Kidney (tissue), 14 donors: Measurements from ENCODE around the gene NEK6. TPM values are rescaled to one million over a fixed set of nuclear protein-coding genes. Genes with fewer than 3 reads are reported as not detected.

Experiments used
- DNase-seq, 5 donors: peaks; one replicate each; pipeline ENCODE4 v3.0.0-alpha.2; 2013 to 2020
- FAIRE-seq: peaks from 2 replicates; lab custom pipeline; 2012; peaks lifted over from hg19 to GRCh38; lab: Jason Lieb, UNC
- H3K27ac ChIP-seq, 2 donors: one replicate each; pipeline ENCODE4 v1.7.0; 2013; ENCODE audit warnings: low read depth in 2 of 2, low read length in 2 of 2, inconsistent platforms in 1 of 2
- H3K27me3 ChIP-seq: one replicate; pipeline ENCODE4 v1.7.1; 2013; ENCODE audit warnings: low read length, inconsistent platforms; ENCODE audit not compliant: control insufficient read depth, insufficient read depth
- H3K36me3 ChIP-seq, 3 donors: one replicate each; pipeline versions ENCODE4 v1.7.0 to v1.7.1; 2013; ENCODE audit warnings: low read length in 3 of 3, control low read depth in 1 of 3, inconsistent platforms in 1 of 3; ENCODE audit not compliant: insufficient read depth in 3 of 3, control insufficient read depth in 2 of 3
- H3K4me1 ChIP-seq, 3 donors: one replicate each; pipeline versions ENCODE4 v1.7.0 to v1.7.1; 2013; ENCODE audit warnings: low read length in 3 of 3, inconsistent platforms in 1 of 3, low read depth in 1 of 3; ENCODE audit not compliant: control insufficient read depth in 2 of 3, insufficient read depth in 2 of 3
- H3K4me3 ChIP-seq, 3 donors: one replicate each; pipeline versions ENCODE4 v1.7.0 to v1.8.1; 2013; ENCODE audit warnings: low read length in 3 of 3, control low read depth in 1 of 3, inconsistent platforms in 1 of 3
- H3K9ac ChIP-seq, 3 donors: one replicate each; pipeline versions ENCODE4 v1.7.0 to v1.7.1; 2013; ENCODE audit warnings: low read length in 3 of 3, control low read depth in 1 of 3, inconsistent platforms in 1 of 3
- H3K9me3 ChIP-seq, 3 donors: one replicate each; pipeline versions ENCODE4 v1.7.0 to v1.7.1; 2013; ENCODE audit warnings: low read length in 3 of 3, control low read depth in 1 of 3, inconsistent platforms in 1 of 3; ENCODE audit not compliant: control insufficient read depth in 2 of 3, insufficient read depth in 1 of 3
- CTCF ChIP-seq: IDR thresholded peaks from 3 replicates; pipeline ENCODE4 v1.5.1; 2012; ENCODE audit warnings: mild to moderate bottlenecking, moderate library complexity, borderline replicate concordance; ENCODE audit not compliant: insufficient read depth; ENCODE audit errors: extremely low read depth
- intact Hi-C: fragments of 100-400 bp; cut with DNase I; formaldehyde crosslinking; loops from one replicate; pipeline ENCODE4 v1.11.1; 2022
- polyA plus RNA-seq: library from polyadenylated mRNA; stranded (reverse); fragments of 350-450 nt; fragmentation: Illumina TruSeq; extraction: RNeasy Lipid Tissue Mini Kit (QIAGEN cat#74804); gene quantifications from one replicate; pipeline ENCODE4 v1.2.3, GENCODE V29; 2014; ENCODE audit warnings: low read depth, low replicate concordance; ENCODE audit not compliant: insufficient read depth
- total RNA-seq: library from RNA; stranded (reverse); fragmentation: NEBNext Ultra II Directional; extraction: Animal tissue kit (Norgen Biotek cat#: 25700); gene quantifications from one replicate; pipeline ENCODE4 v1.2.1, GENCODE V29; 2021
- donor health status: control.
- donor health status: control.
- donor health status: control.
- donor health status: control.
- donor health status: control.
- donor health status: DM: yes; HTN: yes; CAD: no.
- donor health status: Normal renal cell carcinoma (clear cell type).

Gene NEK6
- total and polyA plus RNA-seq, 2 donors from 2014 or later: 14.9 to 82.1 TPM

- no peak for DNase-seq
- no peak for TF ChIP-seq CTCF
- Histone ChIP-seq H3K36me3 (peaks cover 0 to 9% (median 0%) of the 10 kb centered on the region in 3 donors), H3K9me3 (no peaks in the 10 kb centered on the region), H3K9ac (no peak overlapping the region), H3K27me3 (no peaks in the 10 kb centered on the region), H3K4me1 (no peaks in the 10 kb centered on the region), H3K27ac (no peak overlapping the region), H3K4me3 (no peak overlapping the region)
- intact Hi-C loops: loop anchor here (5.0 kb wide), 1 partner anchor 189 kb away; no protein-coding TSS in a partner anchor
- no peak for FAIRE-seq
Measured at GRCh38 chr9:124321416-124321815, 63.7 kb downstream of the NEK6 start.

DNA sequence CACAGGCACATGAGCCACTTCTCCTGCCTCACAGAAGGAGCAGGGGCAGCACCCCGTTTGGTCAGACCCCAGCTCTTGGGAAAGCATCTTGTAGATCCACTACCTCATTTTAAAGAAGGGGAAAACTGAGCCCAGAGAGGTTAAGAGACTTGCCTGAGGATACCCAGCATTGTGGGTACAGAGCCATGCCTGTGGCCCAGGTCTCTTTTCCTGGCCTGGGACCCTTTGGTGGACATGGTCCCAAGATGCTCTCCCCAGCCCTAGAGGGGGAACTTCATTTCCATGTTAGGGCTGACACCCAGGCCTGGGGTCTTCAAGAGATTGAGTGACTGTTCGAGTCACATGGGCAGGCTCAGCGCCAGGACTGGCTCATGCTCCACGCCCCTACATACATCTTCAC is 64.2 kb downstream of the NEK6 start:
- H3K9ac ChIP-seq: no peak overlapping the region
- intact Hi-C loops: loop anchor here (5.0 kb wide), 1 partner anchor 190 kb away; no protein-coding TSS in a partner anchor
- H3K4me3 ChIP-seq: no peak overlapping the region
- H3K27ac ChIP-seq: no peak overlapping the region
- TF ChIP-seq CTCF: no peak
- FAIRE-seq (no peak), DNase-seq (no peak)
- H3K27me3 ChIP-seq: no peaks in the 10 kb centered on the region
- H3K36me3 ChIP-seq: peaks cover 0 to 9% (median 0%) of the 10 kb centered on the region in 3 donors
- no peaks in the 10 kb centered on the region for H3K9me3 ChIP-seq
- H3K4me1 ChIP-seq: no peaks in the 10 kb centered on the region

- Histone ChIP-seq H3K9me3 (no peaks in the 10 kb centered on the region), H3K36me3 (peaks cover 0 to 9% (median 5%) of the 10 kb centered on the region in 3 donors), H3K9ac (no peak overlapping the region), H3K4me1 (no peaks in the 10 kb centered on the region), H3K27ac (no peak overlapping the region), H3K27me3 (no peaks in the 10 kb centered on the region), H3K4me3 (no peak overlapping the region)
- intact Hi-C loops: loop anchor here (5.0 kb wide), 1 partner anchor 191 kb away; no protein-coding TSS in a partner anchor
- no peak for TF ChIP-seq CTCF
- FAIRE-seq (no peak), DNase-seq (no peak)
Measured at GRCh38 chr9:124322618-124323432, 65.1 kb downstream of the NEK6 start.
